ENCODE measurements around the gene ARSJ.

DNA sequence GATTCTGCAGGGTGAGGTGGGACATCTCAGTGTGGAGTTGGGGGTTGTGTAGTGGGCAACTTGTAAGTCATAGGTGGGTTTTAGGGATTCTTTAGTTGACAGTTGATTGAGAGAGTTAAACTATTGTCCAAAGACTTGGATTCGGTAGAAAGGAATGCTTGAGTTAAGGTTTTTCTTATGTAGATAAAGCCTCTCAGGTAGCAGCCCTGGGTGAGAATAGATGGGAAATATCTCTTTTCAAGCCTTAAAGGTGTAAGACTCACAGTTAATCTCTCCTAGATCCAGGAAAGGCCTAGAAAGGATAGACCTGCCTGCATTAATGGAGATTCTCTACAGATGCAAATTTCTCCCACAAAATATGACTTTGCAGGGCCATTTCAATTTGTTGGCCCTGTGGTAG is 108.4 kb downstream of the ARSJ start:
- TF ChIP-seq, protein P1, sequence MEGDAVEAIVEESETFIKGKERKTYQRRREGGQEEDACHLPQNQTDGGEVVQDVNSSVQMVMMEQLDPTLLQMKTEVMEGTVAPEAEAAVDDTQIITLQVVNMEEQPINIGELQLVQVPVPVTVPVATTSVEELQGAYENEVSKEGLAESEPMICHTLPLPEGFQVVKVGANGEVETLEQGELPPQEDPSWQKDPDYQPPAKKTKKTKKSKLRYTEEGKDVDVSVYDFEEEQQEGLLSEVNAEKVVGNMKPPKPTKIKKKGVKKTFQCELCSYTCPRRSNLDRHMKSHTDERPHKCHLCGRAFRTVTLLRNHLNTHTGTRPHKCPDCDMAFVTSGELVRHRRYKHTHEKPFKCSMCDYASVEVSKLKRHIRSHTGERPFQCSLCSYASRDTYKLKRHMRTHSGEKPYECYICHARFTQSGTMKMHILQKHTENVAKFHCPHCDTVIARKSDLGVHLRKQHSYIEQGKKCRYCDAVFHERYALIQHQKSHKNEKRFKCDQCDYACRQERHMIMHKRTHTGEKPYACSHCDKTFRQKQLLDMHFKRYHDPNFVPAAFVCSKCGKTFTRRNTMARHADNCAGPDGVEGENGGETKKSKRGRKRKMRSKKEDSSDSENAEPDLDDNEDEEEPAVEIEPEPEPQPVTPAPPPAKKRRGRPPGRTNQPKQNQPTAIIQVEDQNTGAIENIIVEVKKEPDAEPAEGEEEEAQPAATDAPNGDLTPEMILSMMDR (conservative IDR thresholded peaks at IDR 0.05; ENCODE audit: low read depth, low read length) = no peak
- no peak for TF ChIP-seq EZH2 (IDR thresholded peaks at IDR 0.05; ENCODE audit: borderline replicate concordance, low read depth, low read length, poor library complexity, severe bottlenecking)
